Measurements from ENCODE around the gene NSMCE1.
A peak's percentile ranks its signal among the peaks of the same experiment; 100 is the strongest.
"Not testable (repeated sequence)": the region's sequence is repeated elsewhere in the genome, so short reads cannot be mapped to it uniquely, and the experiment has no call there.

The NSMCE1 gene

GRCh38 chr16:27272076-27272475, 3.5 kb upstream of the NSMCE1 start:
- no peak for DNase-seq (ENCODE audit: low read depth in 2 of 2)

GRCh38 chr16:27270349-27270748, 1.8 kb upstream of the NSMCE1 start:
- no peak for DNase-seq (ENCODE audit: low read depth in 2 of 2)

GRCh38 chr16:27269300-27270150, 953 bp upstream of the NSMCE1 start:
- no peak for DNase-seq (ENCODE audit: low read depth in 2 of 2)

GRCh38 chr16:27267037-27267677, 1.4 kb downstream of the NSMCE1 start:
- no peak for DNase-seq (ENCODE audit: low read depth in 2 of 2)

GRCh38 chr16:27265982-27266381, 2.6 kb downstream of the NSMCE1 start:
- DNase-seq (ENCODE audit: low read depth in 2 of 2), result no peak

- DNase-seq (ENCODE audit: low read depth in 2 of 2), result no peak
These were observed 4.4 kb downstream of the NSMCE1 start for GRCh38 chr16:27264151-27264550.

GRCh38 chr16:27262904-27263423, 5.6 kb downstream of the NSMCE1 start:
- not testable (repeated sequence) for DNase-seq (ENCODE audit: low read depth in 2 of 2)

GRCh38 chr16:27259710-27260109, 8.9 kb downstream of the NSMCE1 start:
- DNase-seq (ENCODE audit: low read depth in 2 of 2), result no peak

GRCh38 chr16:27258241-27258734, 10.3 kb downstream of the NSMCE1 start:
- DNase-seq (ENCODE audit: low read depth in 2 of 2), result no peak

GRCh38 chr16:27257271-27257670, 11.3 kb downstream of the NSMCE1 start:
- DNase-seq (ENCODE audit: low read depth in 2 of 2), result no peak

- no peak for DNase-seq (ENCODE audit: low read depth in 2 of 2)
These were observed 11.7 kb downstream of the NSMCE1 start for GRCh38 chr16:27256861-27257260.

GRCh38 chr16:27254262-27254811, 14.2 kb downstream of the NSMCE1 start:
- no peak for DNase-seq (ENCODE audit: low read depth in 2 of 2)

GRCh38 chr16:27253526-27253930, 15.0 kb downstream of the NSMCE1 start:
- no peak for DNase-seq (ENCODE audit: low read depth in 2 of 2)

- no peak for DNase-seq (ENCODE audit: low read depth in 2 of 2)
These were observed 16.4 kb downstream of the NSMCE1 start for GRCh38 chr16:27252206-27252585.

- DNase-seq (ENCODE audit: low read depth in 2 of 2), result no peak
These were observed 16.9 kb downstream of the NSMCE1 start for GRCh38 chr16:27251541-27252205.

- DNase-seq (ENCODE audit: low read depth in 2 of 2), result not testable (repeated sequence)
These were observed 19.7 kb downstream of the NSMCE1 start for GRCh38 chr16:27248886-27249285.

GRCh38 chr16:27248036-27248435, 20.5 kb downstream of the NSMCE1 start:
- DNase-seq (ENCODE audit: low read depth in 2 of 2), result no peak

- not testable (repeated sequence) for DNase-seq (ENCODE audit: low read depth in 2 of 2)
These were observed 21.5 kb downstream of the NSMCE1 start for GRCh38 chr16:27247076-27247475.

- no peak for DNase-seq (ENCODE audit: low read depth in 2 of 2)
These were observed 22.1 kb downstream of the NSMCE1 start for GRCh38 chr16:27246439-27246838.

GRCh38 chr16:27245276-27246172, 23.0 kb downstream of the NSMCE1 start:
- DNase-seq (ENCODE audit: low read depth in 2 of 2), result peak in 1 of 2 donors; percentile 46

- DNase-seq (ENCODE audit: low read depth in 2 of 2), result no peak
These were observed 24.2 kb downstream of the NSMCE1 start for GRCh38 chr16:27244363-27244755.

Measured in activated CD4-positive, alpha-beta T cell treated with anti-CD3 and anti-CD28 coated beads for 24 hours (primary cell).